ENCODE data around the gene CHGA.

CHGA gene

GRCh38 chr14:92946847-92947545 lies 24.0 kb downstream of the CHGA start:
- no peak for DNase-seq (ENCODE audit: low read depth)
- no peak overlapping the region for H3K4me3 ChIP-seq (ENCODE audit: control insufficient read depth, low read depth, low read length)
- TF ChIP-seq CTCF (conservative IDR thresholded peaks at IDR 0.05; ENCODE audit: control insufficient read depth, insufficient read depth, low read depth, low read length): no peak

GRCh38 chr14:92948647-92949046 lies 25.7 kb downstream of the CHGA start:
- TF ChIP-seq CTCF (conservative IDR thresholded peaks at IDR 0.05; ENCODE audit: control insufficient read depth, insufficient read depth, low read depth, low read length): no peak
- no peak for DNase-seq (ENCODE audit: low read depth)
- no peak overlapping the region for H3K4me3 ChIP-seq (ENCODE audit: control insufficient read depth, low read depth, low read length)

GRCh38 chr14:92949496-92950192 lies 26.7 kb downstream of the CHGA start:
- TF ChIP-seq CTCF (conservative IDR thresholded peaks at IDR 0.05; ENCODE audit: control insufficient read depth, insufficient read depth, low read depth, low read length): no peak
- no peak overlapping the region for H3K4me3 ChIP-seq (ENCODE audit: control insufficient read depth, low read depth, low read length)
- DNase-seq (ENCODE audit: low read depth): no peak

GRCh38 chr14:92950193-92950540 lies 27.2 kb downstream of the CHGA start:
- no peak for DNase-seq (ENCODE audit: low read depth)
- H3K4me3 ChIP-seq (ENCODE audit: control insufficient read depth, low read depth, low read length): no peak overlapping the region
- no peak for TF ChIP-seq CTCF (conservative IDR thresholded peaks at IDR 0.05; ENCODE audit: control insufficient read depth, insufficient read depth, low read depth, low read length)

GRCh38 chr14:92950773-92951172 lies 27.8 kb downstream of the CHGA start:
- peak; percentile 24 for DNase-seq (ENCODE audit: low read depth)
- no peak for TF ChIP-seq CTCF (conservative IDR thresholded peaks at IDR 0.05; ENCODE audit: control insufficient read depth, insufficient read depth, low read depth, low read length)
- no peak overlapping the region for H3K4me3 ChIP-seq (ENCODE audit: control insufficient read depth, low read depth, low read length)

GRCh38 chr14:92951261-92951660 lies 28.3 kb downstream of the CHGA start:
- no peak for TF ChIP-seq CTCF (conservative IDR thresholded peaks at IDR 0.05; ENCODE audit: control insufficient read depth, insufficient read depth, low read depth, low read length)
- H3K4me3 ChIP-seq (ENCODE audit: control insufficient read depth, low read depth, low read length): no peak overlapping the region
- no peak for DNase-seq (ENCODE audit: low read depth)

All from fibroblast of mammary gland (primary cell).